Measurements from ENCODE around the gene CDCP1.

DNA sequence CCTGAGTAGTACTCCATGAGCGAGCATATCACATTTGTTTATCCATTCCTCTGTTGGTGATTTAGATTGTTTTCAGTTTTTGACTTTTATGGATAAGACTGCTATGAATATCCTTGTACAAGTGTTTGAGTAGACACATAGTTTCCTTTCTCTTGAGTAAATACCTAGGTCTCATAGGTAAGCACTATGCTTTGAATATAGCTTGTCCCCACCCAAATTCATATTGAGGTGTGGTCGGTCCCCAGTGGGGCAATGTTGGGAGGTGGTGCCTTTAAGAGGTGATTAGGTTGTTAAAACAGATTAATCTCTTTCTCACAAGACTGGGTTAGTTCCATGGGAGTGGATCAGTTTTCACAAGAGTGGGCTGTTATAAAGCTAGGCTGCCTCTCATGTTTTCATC, 42.8 kb downstream of the CDCP1 start:
- TF ChIP-seq POLR2AphosphoS5 (IDR thresholded peaks at IDR 0.05) (no peak), POLR2A (IDR thresholded peaks at IDR 0.05) (no peak)
